Stomach (tissue), 4 donors: Measurements from ENCODE around the gene MAPK1.
"Not testable (repeated sequence)": the region's sequence is repeated elsewhere in the genome, so short reads cannot be mapped to it uniquely, and the experiment has no call there.

Source experiments
- EP300 ChIP-seq: sonication (generic); formaldehyde crosslinking; IDR thresholded peaks from one replicate; pipeline ENCODE4 v1.6.1; 2017; ENCODE audit warnings: antibody characterized with exemption
- POLR2A ChIP-seq, 4 donors: fragments of 450-650 bp; IDR thresholded peaks; one replicate each; pipeline ENCODE4 v1.6.1; 2016; ENCODE audit warnings: antibody characterized with exemption in 4 of 4, control low read depth in 2 of 4, mild to moderate bottlenecking in 1 of 4, moderate library complexity in 1 of 4
- POLR2AphosphoS5 ChIP-seq, 3 donors: sonication (generic); formaldehyde crosslinking; IDR thresholded peaks; one replicate each; pipeline ENCODE4 v1.6.1; 2016; ENCODE audit warnings: antibody characterized with exemption in 3 of 3
- TF ChIP-seq, protein P1 (sequence below), 7 experiments: fragments of 450-650 bp in 4 of 7; fragments of 200-600 bp in 3 of 7; sonication (generic) in 3 of 7; IDR thresholded peaks; one replicate each; pipeline ENCODE4 v1.5.1; 2016 to 2019; ENCODE audit warnings: antibody characterized with exemption in 7 of 7, control low read depth in 2 of 7, mild to moderate bottlenecking in 1 of 7

DNA sequence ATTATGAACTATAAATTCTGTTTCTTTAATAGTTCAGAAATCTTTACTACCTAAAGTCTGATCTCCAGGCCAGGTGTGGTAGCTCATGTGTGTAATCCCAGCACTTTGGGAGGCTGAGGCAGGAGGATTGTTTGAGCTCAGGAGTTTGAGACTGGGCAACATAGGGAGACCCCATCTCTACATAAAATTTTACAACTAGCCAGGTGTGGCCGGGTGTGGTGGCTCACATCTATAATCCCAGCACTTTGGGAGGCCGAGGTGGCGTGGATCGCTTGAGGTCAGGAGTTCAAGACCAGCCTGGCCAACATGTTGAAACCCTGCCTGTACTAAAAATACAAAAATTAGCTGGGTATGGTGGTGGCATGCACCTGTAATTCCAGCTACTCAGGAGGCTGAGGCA lies 5.3 kb upstream of the MAPK1 start:
- TF ChIP-seq, protein P1, sequence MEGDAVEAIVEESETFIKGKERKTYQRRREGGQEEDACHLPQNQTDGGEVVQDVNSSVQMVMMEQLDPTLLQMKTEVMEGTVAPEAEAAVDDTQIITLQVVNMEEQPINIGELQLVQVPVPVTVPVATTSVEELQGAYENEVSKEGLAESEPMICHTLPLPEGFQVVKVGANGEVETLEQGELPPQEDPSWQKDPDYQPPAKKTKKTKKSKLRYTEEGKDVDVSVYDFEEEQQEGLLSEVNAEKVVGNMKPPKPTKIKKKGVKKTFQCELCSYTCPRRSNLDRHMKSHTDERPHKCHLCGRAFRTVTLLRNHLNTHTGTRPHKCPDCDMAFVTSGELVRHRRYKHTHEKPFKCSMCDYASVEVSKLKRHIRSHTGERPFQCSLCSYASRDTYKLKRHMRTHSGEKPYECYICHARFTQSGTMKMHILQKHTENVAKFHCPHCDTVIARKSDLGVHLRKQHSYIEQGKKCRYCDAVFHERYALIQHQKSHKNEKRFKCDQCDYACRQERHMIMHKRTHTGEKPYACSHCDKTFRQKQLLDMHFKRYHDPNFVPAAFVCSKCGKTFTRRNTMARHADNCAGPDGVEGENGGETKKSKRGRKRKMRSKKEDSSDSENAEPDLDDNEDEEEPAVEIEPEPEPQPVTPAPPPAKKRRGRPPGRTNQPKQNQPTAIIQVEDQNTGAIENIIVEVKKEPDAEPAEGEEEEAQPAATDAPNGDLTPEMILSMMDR (IDR thresholded peaks at IDR 0.05) = not testable (repeated sequence)
- TF ChIP-seq EP300; POLR2AphosphoS5 (IDR thresholded peaks at IDR 0.05); POLR2A (IDR thresholded peaks at IDR 0.05): not testable (repeated sequence)
